IMR-90 (cell line): ENCODE measurements around the gene ITGA2. TPM values are rescaled to one million over a fixed set of nuclear protein-coding genes. Genes with fewer than 3 reads are reported as not detected.

Experiments
- ATAC-seq: fragments of 200-7000 bp; cut with Tn5 transposase; 2 replicates; pipeline ENCODE4 v1.9.1; 2020; ENCODE audit warnings: low read depth, mild to moderate bottlenecking, moderate library complexity
- BruUV-seq: library from RNA; stranded (reverse); fragments of 400-500 nt; replicated peaks from 2 replicates; lab custom pipeline; 2021; lab: Mats Ljungman, UMichigan
- CTCF ChIA-PET: fragments of 300-600 bp; formaldehyde crosslinking; extraction: SDS; loops from one replicate; lab custom pipeline; 2021; ENCODE audit warnings: antibody characterized with exemption; lab: Yijun Ruan, JAX
- POLR2A ChIA-PET: fragments of 300-600 bp; sonication (Branson Sonifier 250); formaldehyde crosslinking; loops from one replicate; lab custom pipeline; 2022; ENCODE audit warnings: antibody characterized with exemption; ENCODE audit not compliant: unreplicated experiment; lab: Charles Lee
- DNase-seq: peaks from one replicate; pipeline ENCODE4 v3.0.0; 2013
- H2AFZ ChIP-seq: replicated peaks from 2 replicates; pipeline ENCODE3; 2013; ENCODE audit warnings: low read length, mild to moderate bottlenecking; ENCODE audit not compliant: poor library complexity
- H2AK5ac ChIP-seq: 2 replicates; pipeline ENCODE4 v1.6.1; 2013; ENCODE audit warnings: low read depth, low read length, inconsistent platforms
- H2AK9ac ChIP-seq: replicated peaks from 2 replicates; pipeline ENCODE3; 2013; ENCODE audit warnings: mild to moderate bottlenecking, low read depth, low read length, moderate library complexity; ENCODE audit not compliant: poor library complexity
- H2BK120ac ChIP-seq: 2 replicates; pipeline ENCODE4 v1.6.1; 2013; ENCODE audit warnings: low read depth, low read length, inconsistent platforms
- H2BK15ac ChIP-seq: 3 replicates; pipeline ENCODE4 v1.6.1; 2013; ENCODE audit warnings: low read depth, low read length, inconsistent platforms
- H2BK20ac ChIP-seq: 2 replicates; pipeline ENCODE4 v1.6.1; 2013; ENCODE audit warnings: low read depth, mild to moderate bottlenecking, inconsistent platforms, low read length, moderate library complexity
- H2BK5ac ChIP-seq: 2 replicates; pipeline ENCODE4 v1.6.1; 2013; ENCODE audit warnings: mild to moderate bottlenecking, low read depth, low read length, inconsistent platforms; ENCODE audit not compliant: poor library complexity, severe bottlenecking
- H3K14ac ChIP-seq: replicated peaks from 2 replicates; pipeline ENCODE4 v1.6.1; 2013; ENCODE audit warnings: low read depth, low read length, inconsistent platforms
- H3K18ac ChIP-seq: 2 replicates; pipeline ENCODE4 v1.6.1; 2013; ENCODE audit warnings: low read depth, low read length, control low read depth
- H3K23ac ChIP-seq: 2 replicates; pipeline ENCODE4 v1.6.1; 2013; ENCODE audit warnings: low read depth, low read length, inconsistent platforms
- H3K27ac ChIP-seq: 2 replicates; pipeline ENCODE4 v1.5.1; 2013; ENCODE audit warnings: mild to moderate bottlenecking, control low read depth, low read length; ENCODE audit not compliant: insufficient read depth
- H3K27me3 ChIP-seq: 2 replicates; pipeline ENCODE4 v1.6.1; 2013; ENCODE audit warnings: low read length; ENCODE audit not compliant: control insufficient read depth, insufficient read depth
- H3K36me3 ChIP-seq: 2 replicates; pipeline ENCODE4 v1.6.1; 2013; ENCODE audit warnings: low read length, mixed read lengths; ENCODE audit not compliant: control insufficient read depth, insufficient read depth
- H3K4ac ChIP-seq: 2 replicates; pipeline ENCODE4 v1.6.1; 2013; ENCODE audit warnings: low read depth, low read length, inconsistent platforms
- H3K4me1 ChIP-seq: 2 replicates; pipeline ENCODE4 v1.6.1; 2013; ENCODE audit warnings: low read length, mixed read lengths; ENCODE audit not compliant: control insufficient read depth, insufficient read depth
- H3K4me2 ChIP-seq: 2 replicates; pipeline ENCODE4 v1.6.1; 2013; ENCODE audit warnings: low read depth, mild to moderate bottlenecking, control low read depth, low read length, moderate library complexity
- H3K4me3 ChIP-seq: 2 replicates; pipeline ENCODE4 v1.5.1; 2013; ENCODE audit warnings: low read depth, mild to moderate bottlenecking, control low read depth, low read length, moderate library complexity; ENCODE audit not compliant: insufficient read depth
- H3K56ac ChIP-seq: 2 replicates; pipeline ENCODE4 v1.6.1; 2013; ENCODE audit warnings: low read length, inconsistent platforms; ENCODE audit not compliant: insufficient read depth; ENCODE audit errors: extremely low read depth
- H3K79me1 ChIP-seq, 2 experiments: 2 replicates each; pipeline ENCODE4 v1.6.1; 2013; ENCODE audit warnings: low read length in 2 of 2, inconsistent platforms in 1 of 2, low read depth in 1 of 2
- H3K9ac ChIP-seq: 2 replicates; pipeline ENCODE4 v1.6.1; 2013; ENCODE audit warnings: low read depth, low read length, control low read depth
- H3K9me1 ChIP-seq: 2 replicates; pipeline ENCODE4 v1.6.1; 2013; ENCODE audit warnings: low read length, inconsistent platforms; ENCODE audit not compliant: insufficient read depth
- H3K9me3 ChIP-seq: 2 replicates; pipeline ENCODE4 v1.6.1; 2013; ENCODE audit warnings: low read length; ENCODE audit not compliant: control insufficient read depth, insufficient read depth
- H4K20me1 ChIP-seq: 2 replicates; pipeline ENCODE4 v1.6.1; 2013; ENCODE audit warnings: low read length, inconsistent platforms; ENCODE audit not compliant: insufficient read depth
- H4K5ac ChIP-seq: 2 replicates; pipeline ENCODE4 v1.6.1; 2013; ENCODE audit warnings: mild to moderate bottlenecking, low read depth, low read length, control low read depth
- H4K8ac ChIP-seq, 2 experiments: 2 replicates each; pipeline ENCODE4 v1.6.1; 2013; ENCODE audit warnings: low read depth in 2 of 2, low read length in 2 of 2, control low read depth in 1 of 2, inconsistent platforms in 1 of 2
- H4K91ac ChIP-seq: 2 replicates; pipeline ENCODE4 v1.6.1; 2013; ENCODE audit warnings: low read depth, low read length, inconsistent platforms; ENCODE audit not compliant: insufficient read depth
- RCOR1 ChIP-seq: IDR thresholded peaks from 2 replicates; pipeline ENCODE4 v1.6.1; 2012; ENCODE audit warnings: mild to moderate bottlenecking, low read length, improper control_type of control experiment; ENCODE audit not compliant: insufficient replicate concordance
- whole genome bisulfite sequencing, 2 experiments: methylation state at CpG; one replicate each; pipeline versions ENCODE4 v1.1.5 to v1.1.7; 2013; ENCODE audit warnings: missing lambda C conversion rate in 2 of 2; ENCODE audit not compliant: insufficient read length in 1 of 2; ENCODE audit errors: extremely low coverage in 2 of 2; 5-methylcytosine and 5-hydroxymethylcytosine counted together
- dilution Hi-C: fragments of 300-500 bp; cut with HindIII; formaldehyde crosslinking; loops from one replicate; pipeline ENCODE4 v1.14.3; 2018; ENCODE audit warnings: low sequenced_read_pairs; ENCODE audit not compliant: unreplicated experiment
- in situ Hi-C: fragments of 300-500 bp; cut with MboI; formaldehyde crosslinking; loops from 3 replicates; pipeline ENCODE4 v1.14.3; 2019; ENCODE audit warnings: low sequenced_read_pairs, inconsistent platforms, mixed read lengths
- intact Hi-C: fragments of 100-400 bp; cut with micrococcal nuclease; formaldehyde crosslinking; loops from 2 replicates; pipeline ENCODE4 v1.10.0; 2022
- polyA plus RNA-seq, 3 experiments: library from polyadenylated mRNA; depleted of rRNA; stranded (reverse); fragments of >200 nt; gene quantifications; 2 replicates each; pipeline ENCODE4 v1.2.3, GENCODE V29; 2012; ENCODE audit warnings: low replicate concordance in 1 of 3
- total RNA-seq: library from RNA; depleted of rRNA; stranded (reverse); fragments of >200 nt; gene quantifications from 2 replicates; pipeline ENCODE4 v1.2.3, GENCODE V29; 2012

ITGA2 gene
- total and polyA plus RNA-seq, 2 of the 4 experiments (the other 2 are of a cell fraction) = 23.3 to 93.4 TPM

DNA sequence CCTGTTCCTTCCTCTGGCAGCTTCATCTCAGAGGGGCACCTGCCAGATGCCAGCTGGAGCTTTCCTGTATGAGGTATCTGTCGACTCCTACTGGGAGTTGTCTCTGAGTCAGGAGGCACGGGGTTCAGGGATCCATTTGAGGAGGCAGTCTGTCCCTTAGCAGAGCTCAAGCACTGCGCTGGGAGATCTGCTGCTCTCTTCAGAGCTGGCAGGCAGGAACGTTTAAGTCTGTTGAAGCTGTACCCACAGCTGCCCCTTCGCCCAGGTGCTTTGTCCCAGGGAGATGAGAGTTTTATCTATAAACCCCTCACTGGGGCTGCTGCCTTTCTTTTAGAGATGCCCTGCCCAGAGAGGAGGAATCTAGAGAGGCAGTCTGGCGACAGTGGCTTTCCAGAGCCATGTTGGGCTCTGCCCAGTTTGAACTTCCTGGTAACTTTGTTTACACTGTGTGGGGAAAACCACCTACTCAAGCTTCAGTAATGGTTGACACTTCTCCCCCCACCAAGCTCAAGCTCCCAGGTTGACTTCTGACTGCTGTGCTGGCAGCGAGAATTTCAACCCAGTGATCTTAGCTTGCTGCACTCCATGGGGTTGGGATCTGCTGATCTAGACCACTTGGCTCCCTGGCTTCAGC, 11.8 kb upstream of the ITGA2 start:
- WGBS, 2 experiments = 89% methylated on average over 3 of the region's 7 CpGs; no CpG with 5 or more reads in 1 of the 2 experiments
- Histone ChIP-seq H3K36me3 (no peaks in the 10 kb centered on the region), H3K9me3 (peaks cover 9% of the 10 kb centered on the region; the same call in 1 of the 2 replicates), H4K8ac (no peak overlapping the region), H4K5ac (no peak overlapping the region), H2BK15ac (no peak overlapping the region), H3K4ac (no peak overlapping the region), H3K79me1 (no peaks in the 10 kb centered on the region), H3K4me1 (no peaks in the 10 kb centered on the region), H3K27ac (no peak overlapping the region), H2BK120ac (no peak overlapping the region), H2BK20ac (no peak overlapping the region), H2AK5ac (no peak overlapping the region), H3K18ac (no peak overlapping the region), H3K14ac (no peak overlapping the region), H2AFZ (no peak overlapping the region), H3K9ac (no peak overlapping the region), H2BK5ac (no peak overlapping the region), H3K4me2 (no peak overlapping the region), H3K56ac (no peak overlapping the region), H3K27me3 (no peaks in the 10 kb centered on the region), H4K20me1 (no peaks in the 10 kb centered on the region), H2AK9ac (no peak overlapping the region), H3K4me3 (no peak overlapping the region), H3K23ac (no peak overlapping the region), H3K9me1 (no peaks in the 10 kb centered on the region), H4K91ac (no peak overlapping the region)
- BruUV-seq = no TSS peak
- in situ Hi-C loops = no loop called here
- ChIA-PET CTCF (no interaction called here), POLR2A (no interaction called here)
- intact Hi-C loops = no loop called here
- TF ChIP-seq RCOR1 = no peak
- no peak for DNase-seq
- ATAC-seq = no peak
- dilution Hi-C loops = no loop called here
